HG03469 (cell line): ENCODE measurements around the gene CDK5RAP2.

Experiments used
- ATAC-seq: cut with Tn5 transposase; IDR thresholded peaks from one replicate; pipeline ENCODE4 v1.9.1; 2021; ENCODE audit warnings: mild to moderate bottlenecking, moderate library complexity, moderate number of reproducible peaks; ENCODE audit not compliant: unreplicated experiment

Gene CDK5RAP2

DNA sequence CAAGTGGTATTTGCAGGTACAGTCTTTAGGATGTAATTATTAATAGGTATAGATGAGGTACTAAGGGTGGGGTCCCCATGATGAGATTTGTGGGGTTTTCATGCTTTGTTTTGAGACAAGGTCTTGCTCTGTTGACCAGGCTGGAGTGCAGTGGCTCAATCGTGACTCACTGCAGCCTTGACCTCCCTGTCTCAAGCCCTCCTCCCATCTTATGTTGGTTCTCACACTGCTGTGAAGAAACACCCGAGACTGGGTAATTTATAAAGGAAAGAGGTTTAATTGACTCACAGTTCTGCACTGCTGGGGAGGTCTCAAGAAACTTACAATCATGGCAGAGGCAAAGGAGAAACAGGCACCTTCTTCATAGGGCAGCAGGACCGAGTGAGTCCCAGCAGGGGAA, 217.5 kb downstream of the CDK5RAP2 start:
- ATAC-seq: no peak

DNA sequence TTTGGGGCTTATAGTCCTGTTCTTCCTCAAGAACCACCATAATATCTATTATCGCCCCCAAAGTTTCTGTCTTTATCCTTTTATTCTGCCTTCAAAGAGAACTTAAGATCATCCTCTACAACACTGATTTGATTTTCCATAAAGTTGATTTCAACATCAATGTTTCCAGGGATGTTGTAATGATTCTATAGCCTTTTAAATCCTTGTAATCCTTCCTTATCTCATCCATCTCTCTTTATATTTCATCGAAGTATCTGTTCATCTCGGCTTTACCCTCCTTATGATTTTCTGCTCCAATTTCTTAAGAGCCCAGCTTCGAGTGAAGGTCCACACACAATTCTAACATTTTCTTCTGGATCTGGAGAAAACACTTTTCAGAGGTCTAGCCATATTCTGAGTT, 218.4 kb downstream of the CDK5RAP2 start:
- ATAC-seq: no peak

DNA sequence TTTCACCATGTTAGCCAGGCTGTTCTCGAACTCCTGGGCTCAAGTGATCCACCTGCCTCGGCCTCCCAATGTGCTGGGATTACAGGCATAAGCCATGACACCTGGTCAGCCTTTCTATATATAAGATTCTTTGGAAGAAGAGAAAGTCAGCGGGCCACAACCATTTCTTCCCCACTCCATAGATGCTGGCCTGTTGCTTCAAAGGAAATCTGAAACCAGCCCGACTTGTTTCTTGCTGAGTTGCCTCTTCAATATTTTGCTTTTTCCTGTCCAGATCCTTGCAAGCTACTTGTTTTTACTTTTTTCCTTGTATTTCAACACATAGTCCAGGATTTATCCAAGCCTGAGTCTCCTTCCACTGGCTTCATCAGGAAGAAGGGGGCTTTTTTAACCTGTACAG, 219.5 kb downstream of the CDK5RAP2 start:
- ATAC-seq: no peak

DNA sequence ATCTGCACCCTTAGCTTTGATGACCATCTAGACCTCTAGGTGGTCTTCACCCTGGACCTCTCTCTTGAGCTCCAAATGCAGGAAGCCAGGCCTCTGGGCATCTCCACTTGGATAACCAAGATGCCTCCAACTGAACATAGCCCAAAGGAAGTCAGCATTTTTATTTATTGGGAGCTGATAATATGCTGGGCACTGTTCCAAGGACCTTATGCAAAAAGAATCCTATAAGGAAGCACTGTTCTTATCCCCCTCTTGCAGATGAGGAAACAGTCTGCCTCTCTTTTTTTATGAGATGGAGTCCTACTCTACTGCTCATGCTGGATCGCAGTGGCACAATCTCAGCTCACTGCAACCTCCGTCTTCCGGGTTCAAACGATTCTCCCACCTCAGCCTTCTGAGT, 219.9 kb downstream of the CDK5RAP2 start:
- no peak for ATAC-seq

DNA sequence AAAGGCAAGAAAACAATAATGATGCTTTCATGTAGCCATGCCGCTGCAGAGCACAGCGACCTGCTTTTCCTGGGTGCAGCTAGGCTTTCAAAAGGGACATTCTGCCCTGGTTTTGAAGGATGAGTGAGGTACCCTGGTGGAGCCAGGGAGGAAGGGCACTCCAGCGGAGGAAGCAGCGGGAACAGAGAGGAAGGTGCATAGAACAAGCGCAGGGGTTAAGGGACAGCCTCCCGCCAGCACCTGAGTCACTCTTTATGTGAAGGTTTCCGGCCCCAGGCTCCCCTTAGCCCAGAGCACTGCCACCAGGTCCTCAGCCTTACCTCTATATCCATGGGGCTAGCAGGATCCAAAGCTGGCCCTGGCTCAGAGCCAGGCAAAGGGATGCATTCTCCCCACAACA, 221.1 kb downstream of the CDK5RAP2 start:
- no peak for ATAC-seq

DNA sequence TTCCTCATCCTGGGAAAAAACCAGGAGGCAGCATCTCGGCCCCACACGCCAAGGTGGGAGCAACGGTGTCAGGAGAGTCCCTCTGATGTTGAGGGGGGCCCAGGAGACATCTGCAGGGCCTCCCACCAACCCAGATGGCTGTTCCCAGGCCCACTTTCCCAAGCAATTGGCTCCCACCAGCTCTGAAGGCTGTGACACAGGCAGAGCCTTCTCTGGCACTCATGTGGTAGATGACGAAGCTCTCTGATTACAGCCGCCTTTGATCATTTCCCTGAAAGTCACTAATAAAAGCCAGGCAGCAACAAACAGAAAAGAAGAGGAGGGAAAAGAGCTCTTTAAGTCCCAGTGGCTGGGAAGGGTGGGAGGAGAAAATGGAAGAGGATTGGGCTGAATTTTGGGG, 226.5 kb downstream of the CDK5RAP2 start:
- ATAC-seq: no peak

DNA sequence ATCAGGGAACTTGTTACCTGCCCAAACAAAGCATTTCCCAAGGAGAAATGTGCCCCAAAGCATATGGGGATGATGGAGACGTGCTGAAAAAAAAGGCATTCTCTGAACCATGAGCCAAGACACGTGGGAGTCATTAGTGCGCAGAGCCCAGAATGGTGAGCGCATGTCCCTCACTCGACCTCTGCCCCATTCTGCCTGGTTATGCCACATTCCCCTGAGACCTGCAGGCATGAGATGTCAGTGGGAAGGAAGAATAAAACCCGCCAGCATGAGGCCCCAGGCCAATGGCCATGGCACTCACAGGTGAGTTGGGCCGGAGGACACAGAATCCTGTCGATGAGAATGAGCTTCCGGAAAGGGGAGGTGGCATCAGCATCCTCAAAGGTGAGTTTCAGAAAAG, 228.9 kb downstream of the CDK5RAP2 start:
- ATAC-seq: no peak

DNA sequence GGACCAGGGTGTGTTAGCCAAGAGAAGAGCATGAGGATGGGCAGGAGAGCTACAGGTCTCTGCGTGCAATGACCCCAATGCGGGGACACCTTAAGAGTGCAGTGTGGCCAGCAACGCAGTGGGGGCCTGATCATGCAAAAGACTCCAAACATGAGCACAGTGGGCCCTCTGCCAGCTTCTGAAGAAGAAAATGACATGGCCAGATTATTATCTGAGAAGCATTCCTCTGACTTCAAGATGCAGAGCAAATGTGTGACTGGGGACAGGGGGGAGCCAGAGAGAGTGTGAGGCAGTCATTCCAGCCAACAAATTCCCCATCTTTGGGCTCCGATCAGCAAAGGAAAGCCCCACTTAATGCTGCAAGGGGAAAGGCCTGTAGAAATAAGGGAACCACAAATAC, 229.4 kb downstream of the CDK5RAP2 start:
- ATAC-seq: no peak

DNA sequence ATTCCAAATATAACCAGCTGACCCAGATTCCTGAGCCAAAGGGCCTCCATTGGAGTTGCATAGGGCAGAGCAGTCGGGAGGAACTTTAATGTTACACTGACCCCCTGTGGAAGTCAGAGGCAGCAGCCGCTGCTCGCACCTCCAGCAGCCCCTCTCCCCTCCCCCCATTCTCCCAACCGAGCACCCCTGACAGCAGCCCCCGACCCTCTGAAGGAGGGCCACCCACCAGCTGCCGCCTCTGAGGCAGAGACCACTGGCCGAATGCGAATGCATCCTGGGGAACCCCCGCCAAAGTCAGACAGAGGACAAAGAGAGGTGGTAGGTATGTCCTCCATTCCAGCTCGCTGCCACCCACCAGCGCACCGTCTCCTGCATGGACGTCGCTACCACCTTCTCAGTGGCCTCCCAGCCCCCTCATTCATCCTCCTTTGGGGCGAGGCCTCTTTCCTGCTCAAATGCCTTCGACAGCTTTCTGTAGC, 231.0 kb downstream of the CDK5RAP2 start:
- ATAC-seq: no peak

DNA sequence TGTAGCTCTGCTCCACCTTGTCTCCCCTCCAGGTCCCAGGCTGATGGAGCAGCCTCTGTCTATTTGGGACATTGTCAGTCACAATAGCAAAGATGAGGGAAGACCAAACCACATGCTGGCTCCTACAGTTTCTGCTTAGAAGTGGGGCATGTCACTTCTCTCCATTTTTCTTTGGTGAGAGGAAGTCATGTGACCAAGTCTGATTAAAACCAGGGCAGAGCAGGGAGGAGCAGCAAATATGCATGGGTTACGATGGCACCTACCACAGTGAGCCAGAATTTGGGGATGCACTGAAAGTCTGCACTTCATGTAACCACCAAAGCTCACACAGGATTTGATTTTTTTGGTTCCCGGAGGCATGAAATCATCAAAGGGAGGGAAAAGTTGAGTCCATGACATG, 234.6 kb downstream of the CDK5RAP2 start:
- no peak for ATAC-seq

DNA sequence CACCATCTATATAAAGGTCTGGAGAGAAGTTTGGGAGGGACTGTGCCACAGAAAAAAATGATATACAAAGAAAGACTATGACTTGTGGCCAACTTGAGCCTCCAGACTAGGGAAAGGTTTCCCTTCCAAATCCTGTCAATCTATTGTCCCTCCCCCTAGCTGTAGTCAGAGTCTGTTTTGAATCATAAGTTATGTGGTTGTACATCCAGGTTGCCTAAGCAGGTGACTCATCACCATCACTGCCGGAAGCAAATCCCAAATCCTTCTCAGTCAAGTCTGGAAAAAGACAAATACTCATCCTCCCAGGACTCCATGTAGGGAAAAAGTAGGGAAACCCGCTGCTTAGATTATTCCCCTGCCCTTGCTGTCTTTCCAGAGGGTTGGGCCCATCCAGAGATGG, 235.7 kb downstream of the CDK5RAP2 start:
- no peak for ATAC-seq

DNA sequence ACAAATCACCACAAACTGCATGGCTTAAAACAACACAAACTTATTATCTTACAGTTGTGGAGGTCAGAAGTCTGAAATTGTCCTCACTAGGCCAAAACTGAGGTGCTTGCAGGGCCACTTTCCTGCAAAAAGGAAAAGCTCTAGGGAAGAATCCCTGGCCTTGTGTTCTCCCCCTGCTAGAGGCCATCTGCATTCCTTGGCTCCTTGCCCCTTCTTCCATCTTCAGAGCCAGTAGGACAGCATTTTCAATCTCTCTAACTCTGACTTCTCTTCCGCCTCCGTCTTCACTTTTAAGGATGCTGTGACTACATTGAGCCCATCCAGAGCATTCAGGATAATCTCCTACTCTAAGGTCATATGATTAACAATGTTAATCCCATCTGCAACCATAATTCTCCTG, 236.6 kb downstream of the CDK5RAP2 start:
- ATAC-seq: no peak
